ENCODE data around the gene RFTN1.

RFTN1 gene

DNA sequence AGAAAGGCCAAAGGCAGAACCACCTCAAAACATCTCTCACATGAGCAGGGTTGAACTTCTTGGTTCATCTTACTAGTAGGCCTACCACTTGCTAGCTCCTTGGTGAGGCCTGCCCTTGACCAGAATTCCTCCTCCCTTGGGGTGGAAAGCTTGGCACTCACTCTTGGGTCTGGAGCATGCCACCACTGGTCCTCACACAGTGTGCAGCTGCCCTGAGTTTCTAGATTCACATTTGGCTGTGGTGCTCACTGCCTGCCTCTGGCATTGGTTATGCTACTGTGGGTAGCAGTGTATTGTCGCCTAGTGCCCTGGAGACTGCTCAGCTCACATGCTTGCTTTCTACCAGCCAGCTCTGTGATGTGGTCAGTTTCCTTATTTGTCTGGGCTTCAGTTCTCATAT lies 224.8 kb downstream of the RFTN1 start:
- Histone ChIP-seq H3F3A (ENCODE audit: control insufficient read depth, insufficient read depth) (peaks cover 8% of the 10 kb centered on the region; the same call in 1 of the 2 replicates), H3K4me3 (ENCODE audit: low read length) (no peak overlapping the region), H3K9me2 (replicated peaks; ENCODE audit: control insufficient read depth, low read length) (no peaks in the 10 kb centered on the region), H4K20me1 (ENCODE audit: control insufficient read depth, insufficient read depth, low read depth, low read length) (0 out of 2 replicates have a peak, but pooled peaks cover 4% of the 10 kb centered on the region), H3K27me3 (ENCODE audit: control insufficient read depth, low read length) (no peaks in the 10 kb centered on the region), H3K4me1 (ENCODE audit: control insufficient read depth, low read length) (peaks cover 30% of the 10 kb centered on the region), H3K9me3 (ENCODE audit: control insufficient read depth, insufficient read depth, low read length) (peaks cover 3% of the 10 kb centered on the region; the same call in 1 of the 2 replicates), H3K27ac (ENCODE audit: low read depth, low read length) (no peak overlapping the region), H3K4me2 (ENCODE audit: low read length) (no peak overlapping the region), H3K36me3 (ENCODE audit: control insufficient read depth, low read length) (peaks cover 42% of the 10 kb centered on the region), H3K79me2 (ENCODE audit: control insufficient read depth, low read length) (peaks cover 13% of the 10 kb centered on the region)
- no peak for TF ChIP-seq EZH2phosphoT487 (IDR thresholded peaks at IDR 0.05; ENCODE audit: borderline replicate concordance, low read length)
- no peak for TF ChIP-seq CTCF (IDR thresholded peaks at IDR 0.05; ENCODE audit: low read depth, low read length, poor library complexity, severe bottlenecking)

DNA sequence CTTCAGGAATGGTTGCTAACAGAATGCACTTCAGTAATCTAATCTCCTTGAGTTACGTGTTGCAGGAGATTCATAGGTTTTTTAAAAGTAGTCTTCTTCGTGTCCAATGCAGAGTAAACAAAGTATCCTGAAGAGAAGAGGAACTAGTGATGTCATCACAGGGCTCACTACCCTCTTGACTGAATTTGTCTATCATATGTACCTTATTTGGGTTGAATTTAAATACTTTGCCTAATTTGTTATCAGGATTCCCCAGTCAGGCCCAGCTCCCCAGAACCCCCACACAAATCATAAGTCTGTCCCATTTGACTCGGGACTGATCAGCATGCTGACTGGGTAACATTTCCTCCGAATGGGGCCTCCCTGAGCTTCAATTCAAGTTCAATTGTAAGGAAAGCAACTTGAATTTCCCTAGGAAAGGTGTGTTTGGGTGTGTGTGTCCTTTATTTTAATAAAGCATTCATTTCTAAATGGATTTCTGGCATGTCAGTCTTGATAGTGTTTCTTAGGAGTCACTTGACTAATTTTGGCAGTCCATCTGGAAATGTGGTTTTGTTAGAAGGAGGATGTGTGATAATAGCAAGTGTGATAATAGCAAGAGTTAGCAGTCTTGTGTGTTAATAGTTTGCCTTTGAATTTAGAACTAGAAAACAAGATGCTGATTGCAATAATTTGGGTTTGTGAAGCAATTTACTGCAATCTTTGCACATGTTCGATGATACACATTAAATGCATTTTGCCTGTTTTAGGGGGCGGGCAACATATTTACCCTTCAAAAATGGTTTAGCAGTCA lies 226.6 kb downstream of the RFTN1 start:
- Histone ChIP-seq H3F3A (ENCODE audit: control insufficient read depth, insufficient read depth) (peaks cover 8% of the 10 kb centered on the region; the same call in 1 of the 2 replicates), H3K4me1 (ENCODE audit: control insufficient read depth, low read length) (peaks cover 30% of the 10 kb centered on the region), H3K27ac (ENCODE audit: low read depth, low read length) (no peak overlapping the region), H3K27me3 (ENCODE audit: control insufficient read depth, low read length) (no peaks in the 10 kb centered on the region), H3K9me2 (replicated peaks; ENCODE audit: control insufficient read depth, low read length) (no peaks in the 10 kb centered on the region), H3K79me2 (ENCODE audit: control insufficient read depth, low read length) (peaks cover 8% of the 10 kb centered on the region), H3K4me3 (ENCODE audit: low read length) (no peak overlapping the region), H4K20me1 (ENCODE audit: control insufficient read depth, insufficient read depth, low read depth, low read length) (0 out of 2 replicates have a peak, but pooled peaks cover 4% of the 10 kb centered on the region), H3K4me2 (ENCODE audit: low read length) (peak overlapping the region; percentile 5; the same call in 1 of the 2 replicates), H3K9me3 (ENCODE audit: control insufficient read depth, insufficient read depth, low read length) (no peaks in the 10 kb centered on the region), H3K36me3 (ENCODE audit: control insufficient read depth, low read length) (peaks cover 30% of the 10 kb centered on the region)
- TF ChIP-seq CTCF (IDR thresholded peaks at IDR 0.05; ENCODE audit: low read depth, low read length, poor library complexity, severe bottlenecking) (no peak), EZH2phosphoT487 (IDR thresholded peaks at IDR 0.05; ENCODE audit: borderline replicate concordance, low read length) (no peak)

GRCh38 chr3:16286161-16286560 lies 227.3 kb downstream of the RFTN1 start:
- H3K27ac ChIP-seq (ENCODE audit: low read depth, low read length) = no peak overlapping the region
- H3K4me1 ChIP-seq (ENCODE audit: control insufficient read depth, low read length) = peaks cover 24% of the 10 kb centered on the region
- no peaks in the 10 kb centered on the region for H3K9me2 ChIP-seq (replicated peaks; ENCODE audit: control insufficient read depth, low read length)
- H3F3A ChIP-seq (ENCODE audit: control insufficient read depth, insufficient read depth) = peaks cover 7% of the 10 kb centered on the region; the same call in 1 of the 2 replicates
- H3K36me3 ChIP-seq (ENCODE audit: control insufficient read depth, low read length) = peaks cover 27% of the 10 kb centered on the region
- H3K4me3 ChIP-seq (ENCODE audit: low read length) = no peak overlapping the region
- H3K9me3 ChIP-seq (ENCODE audit: control insufficient read depth, insufficient read depth, low read length) = no peaks in the 10 kb centered on the region
- H3K4me2 ChIP-seq (ENCODE audit: low read length) = no peak overlapping the region
- H3K27me3 ChIP-seq (ENCODE audit: control insufficient read depth, low read length) = no peaks in the 10 kb centered on the region
- TF ChIP-seq CTCF (IDR thresholded peaks at IDR 0.05; ENCODE audit: low read depth, low read length, poor library complexity, severe bottlenecking) (no peak), EZH2phosphoT487 (IDR thresholded peaks at IDR 0.05; ENCODE audit: borderline replicate concordance, low read length) (no peak)
- H3K79me2 ChIP-seq (ENCODE audit: control insufficient read depth, low read length) = peaks cover 2% of the 10 kb centered on the region
- H4K20me1 ChIP-seq (ENCODE audit: control insufficient read depth, insufficient read depth, low read depth, low read length) = 0 out of 2 replicates have a peak, but pooled peaks cover 4% of the 10 kb centered on the region

Data from DOHH2 (cell line).